GM12874 (cell line): ENCODE measurements around the gene IL1RL1.

Experiments
- TF ChIP-seq, protein P1 (sequence below): IDR thresholded peaks from 2 replicates; pipeline ENCODE4 v1.5.1; 2011; ENCODE audit warnings: low read depth, mild to moderate bottlenecking, control low read depth, low read length, moderate library complexity; ENCODE audit not compliant: insufficient read depth

IL1RL1 gene

DNA sequence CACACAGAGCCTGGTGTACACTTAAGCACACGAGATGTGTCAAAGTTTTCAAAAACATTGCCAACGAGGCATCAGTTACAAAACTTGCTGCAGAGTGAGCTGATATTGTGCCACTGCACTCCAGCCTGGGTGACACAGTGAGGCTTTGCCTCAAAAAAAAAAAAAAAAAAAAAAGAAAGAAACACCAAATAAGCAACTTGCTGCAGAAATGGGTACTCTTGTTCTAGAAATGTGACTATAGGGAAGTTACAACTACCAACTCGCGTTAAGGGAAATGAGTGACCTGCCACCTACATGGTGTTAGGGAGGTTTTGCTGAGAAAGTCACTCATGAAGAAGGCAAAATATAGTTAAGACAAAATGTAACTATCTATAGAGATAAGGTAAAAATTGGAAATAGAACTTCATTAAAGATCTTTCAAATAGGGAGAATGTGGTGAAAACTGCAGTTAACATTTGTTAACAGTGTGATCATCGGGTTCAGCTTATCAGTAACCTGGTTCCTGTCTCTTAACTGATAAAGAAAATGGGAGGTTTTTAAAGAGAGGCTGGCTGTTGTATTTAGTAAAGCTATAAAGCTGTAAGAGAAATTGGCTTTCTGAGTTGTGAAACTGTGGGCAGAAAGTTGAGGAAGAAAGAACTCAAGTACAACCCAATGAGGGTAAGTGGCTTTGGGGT lies at the start of gene IL1RL1:
TSS of gene IL1RL1 (plus strand) at position 600 of the 677 bp plus-strand sequence. CDS start 26,702 bp downstream, outside the sequence.
- TF ChIP-seq, protein P1, sequence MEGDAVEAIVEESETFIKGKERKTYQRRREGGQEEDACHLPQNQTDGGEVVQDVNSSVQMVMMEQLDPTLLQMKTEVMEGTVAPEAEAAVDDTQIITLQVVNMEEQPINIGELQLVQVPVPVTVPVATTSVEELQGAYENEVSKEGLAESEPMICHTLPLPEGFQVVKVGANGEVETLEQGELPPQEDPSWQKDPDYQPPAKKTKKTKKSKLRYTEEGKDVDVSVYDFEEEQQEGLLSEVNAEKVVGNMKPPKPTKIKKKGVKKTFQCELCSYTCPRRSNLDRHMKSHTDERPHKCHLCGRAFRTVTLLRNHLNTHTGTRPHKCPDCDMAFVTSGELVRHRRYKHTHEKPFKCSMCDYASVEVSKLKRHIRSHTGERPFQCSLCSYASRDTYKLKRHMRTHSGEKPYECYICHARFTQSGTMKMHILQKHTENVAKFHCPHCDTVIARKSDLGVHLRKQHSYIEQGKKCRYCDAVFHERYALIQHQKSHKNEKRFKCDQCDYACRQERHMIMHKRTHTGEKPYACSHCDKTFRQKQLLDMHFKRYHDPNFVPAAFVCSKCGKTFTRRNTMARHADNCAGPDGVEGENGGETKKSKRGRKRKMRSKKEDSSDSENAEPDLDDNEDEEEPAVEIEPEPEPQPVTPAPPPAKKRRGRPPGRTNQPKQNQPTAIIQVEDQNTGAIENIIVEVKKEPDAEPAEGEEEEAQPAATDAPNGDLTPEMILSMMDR, result no peak

DNA sequence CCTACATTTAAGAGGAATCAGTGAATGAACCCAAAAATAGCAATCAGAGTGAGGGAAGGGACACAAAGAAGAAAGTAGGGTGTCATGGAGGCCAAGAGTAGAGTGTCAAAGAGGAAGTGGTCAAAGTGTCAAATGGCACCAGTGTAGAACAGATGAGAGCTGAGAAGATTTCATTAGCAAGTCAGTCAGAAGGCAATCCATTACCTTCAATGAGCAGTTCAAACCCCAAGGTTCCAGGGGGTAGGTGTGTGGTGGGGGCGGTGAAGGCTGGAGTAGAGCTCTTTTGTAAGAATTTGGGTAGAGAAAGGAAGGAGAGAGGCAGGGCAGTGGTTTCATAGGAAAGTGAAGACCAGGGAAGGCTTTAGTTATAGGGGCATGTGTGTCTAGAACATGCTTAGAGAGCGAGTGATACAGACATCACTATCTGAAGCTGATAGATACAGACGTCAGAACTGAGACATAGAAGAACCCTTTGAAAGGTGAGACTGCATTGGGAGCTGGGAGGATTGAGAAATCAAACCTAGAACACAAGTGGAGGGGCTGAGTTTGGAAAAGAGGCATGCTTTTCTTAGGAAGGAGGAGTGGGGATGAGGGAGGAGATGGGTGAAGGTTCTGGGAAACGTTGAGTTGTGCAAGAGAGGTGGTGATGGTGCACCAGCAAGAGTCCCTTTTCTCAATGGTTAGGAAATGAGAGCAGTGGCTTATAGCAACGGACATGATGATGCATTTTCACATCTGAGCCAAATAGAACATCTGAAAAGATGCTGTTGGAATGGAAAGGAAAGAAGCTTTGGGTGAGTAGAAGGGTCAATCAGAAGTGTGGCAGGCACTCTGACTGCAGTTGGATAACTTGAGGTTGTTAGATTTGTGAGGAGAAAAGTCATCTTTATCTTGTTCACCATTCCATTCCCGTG lies 48.9 kb upstream of the IL1RL1 start:
- TF ChIP-seq, protein P1, result no peak

DNA sequence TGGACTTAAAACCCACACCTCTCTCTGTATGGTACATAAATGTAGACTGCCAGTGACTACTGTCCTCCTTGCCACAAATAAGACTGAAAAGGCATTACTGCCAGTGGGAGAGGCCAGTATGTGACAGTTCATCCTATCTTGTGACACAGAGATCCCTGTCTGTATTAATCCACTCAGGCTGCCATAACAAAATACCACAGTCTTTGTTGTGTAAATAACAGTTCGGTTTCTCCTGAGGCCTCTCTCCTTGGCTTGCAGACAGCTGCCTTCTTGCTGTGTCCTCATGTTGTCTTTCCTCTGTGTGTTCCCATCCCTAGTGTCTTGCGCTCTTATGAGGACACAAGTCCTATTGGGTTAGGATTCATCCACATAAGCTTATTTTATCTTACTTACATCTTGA lies 46.4 kb upstream of the IL1RL1 start:
- TF ChIP-seq, protein P1, result no peak

DNA sequence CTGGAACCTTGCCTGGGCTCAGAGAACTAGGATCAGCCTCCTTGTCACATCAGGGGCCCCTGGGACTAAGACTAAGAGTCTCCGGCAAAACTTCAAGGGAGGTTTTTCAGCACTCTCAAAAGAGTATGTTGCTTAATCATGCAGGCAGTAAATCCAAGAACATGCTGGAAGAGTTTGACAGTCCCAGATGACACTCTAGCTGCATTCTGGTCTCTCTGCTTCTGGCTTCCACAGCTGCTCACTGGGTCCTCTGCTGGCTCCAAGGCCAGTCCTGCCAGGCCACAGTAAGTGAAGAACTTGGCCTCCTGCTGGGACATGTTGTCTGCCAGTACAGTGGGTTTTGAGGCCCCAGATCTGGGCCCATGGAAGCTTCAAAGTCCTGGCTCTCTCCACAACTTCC lies 45.2 kb upstream of the IL1RL1 start:
- TF ChIP-seq, protein P1, result no peak

DNA sequence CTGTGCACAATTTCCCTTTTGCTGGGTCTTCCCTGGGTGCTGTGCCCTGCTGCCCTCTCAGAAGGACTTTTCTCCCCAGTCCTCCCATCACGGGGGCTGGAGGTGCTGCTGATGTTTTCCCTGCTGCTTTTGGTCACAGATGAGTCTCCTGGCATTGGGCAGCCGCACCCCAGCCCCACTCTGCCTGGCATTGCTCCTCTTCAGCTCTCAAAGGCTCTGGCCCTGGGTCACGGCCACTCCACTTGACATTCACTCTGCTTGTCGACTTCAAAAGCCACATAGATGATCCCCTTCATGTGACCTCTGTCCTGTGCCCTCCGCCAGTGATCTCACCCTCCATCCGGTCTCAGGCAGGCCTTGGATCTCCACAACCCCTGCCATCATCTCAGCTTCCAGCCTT lies 43.6 kb upstream of the IL1RL1 start:
- TF ChIP-seq, protein P1, result no peak

DNA sequence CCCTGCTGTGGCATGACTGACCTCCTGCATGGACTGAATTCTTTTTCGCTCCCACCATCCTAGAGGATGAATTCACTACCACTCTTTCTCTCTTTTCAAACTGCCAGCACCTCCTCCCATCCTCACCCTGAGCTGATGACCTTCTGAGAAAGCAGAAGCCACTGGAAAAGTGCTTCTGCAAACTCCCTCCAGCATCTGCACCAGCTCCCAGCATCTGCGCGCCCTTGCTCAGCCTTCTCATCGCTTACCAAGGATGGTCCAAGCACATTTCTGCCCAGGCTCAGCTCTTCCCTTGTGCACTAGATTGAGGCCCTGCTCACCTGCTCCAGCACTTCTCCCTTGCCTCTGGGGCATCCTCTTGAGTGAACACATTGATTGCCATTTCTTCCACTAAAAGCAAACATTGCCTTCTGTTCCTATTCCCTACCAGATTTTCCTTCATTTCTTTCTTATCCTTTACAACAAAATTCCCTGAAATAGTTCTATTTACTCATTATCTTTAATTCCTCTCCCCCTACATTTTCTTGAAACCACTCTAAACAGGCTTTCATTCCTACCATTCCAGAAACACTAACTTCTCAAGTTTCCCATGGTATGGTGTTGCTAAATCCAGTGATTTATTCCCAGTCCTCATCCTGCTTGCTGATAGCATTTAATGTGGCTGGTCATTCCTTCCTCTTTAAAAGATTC lies 42.7 kb upstream of the IL1RL1 start:
- TF ChIP-seq, protein P1, result no peak

DNA sequence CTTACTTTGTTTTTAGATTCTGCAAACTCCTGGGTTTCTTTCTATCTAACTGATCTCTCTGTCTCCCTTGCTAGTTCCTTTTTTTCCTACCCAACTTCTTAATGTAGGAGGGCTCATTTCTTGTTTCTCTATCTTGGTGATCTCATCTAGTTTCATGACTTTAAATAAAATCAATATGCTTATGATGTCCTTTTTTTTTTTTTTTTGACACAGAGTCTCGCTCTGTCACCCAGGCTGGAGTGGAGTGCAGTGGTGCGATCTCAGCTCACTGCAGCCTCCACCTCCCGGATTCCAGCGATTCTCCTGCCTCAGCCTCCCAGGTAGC lies 42.2 kb upstream of the IL1RL1 start:
- TF ChIP-seq, protein P1, result no peak
